ENCODE results near the gene CYB5R4. TPM values are rescaled to one million over a fixed set of nuclear protein-coding genes. Genes with fewer than 3 reads are reported as not detected.

Gene CYB5R4, protein sequence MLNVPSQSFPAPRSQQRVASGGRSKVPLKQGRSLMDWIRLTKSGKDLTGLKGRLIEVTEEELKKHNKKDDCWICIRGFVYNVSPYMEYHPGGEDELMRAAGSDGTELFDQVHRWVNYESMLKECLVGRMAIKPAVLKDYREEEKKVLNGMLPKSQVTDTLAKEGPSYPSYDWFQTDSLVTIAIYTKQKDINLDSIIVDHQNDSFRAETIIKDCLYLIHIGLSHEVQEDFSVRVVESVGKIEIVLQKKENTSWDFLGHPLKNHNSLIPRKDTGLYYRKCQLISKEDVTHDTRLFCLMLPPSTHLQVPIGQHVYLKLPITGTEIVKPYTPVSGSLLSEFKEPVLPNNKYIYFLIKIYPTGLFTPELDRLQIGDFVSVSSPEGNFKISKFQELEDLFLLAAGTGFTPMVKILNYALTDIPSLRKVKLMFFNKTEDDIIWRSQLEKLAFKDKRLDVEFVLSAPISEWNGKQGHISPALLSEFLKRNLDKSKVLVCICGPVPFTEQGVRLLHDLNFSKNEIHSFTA
- total RNA-seq: 13.6 and 16.0 TPM in 2 replicates

DNA sequence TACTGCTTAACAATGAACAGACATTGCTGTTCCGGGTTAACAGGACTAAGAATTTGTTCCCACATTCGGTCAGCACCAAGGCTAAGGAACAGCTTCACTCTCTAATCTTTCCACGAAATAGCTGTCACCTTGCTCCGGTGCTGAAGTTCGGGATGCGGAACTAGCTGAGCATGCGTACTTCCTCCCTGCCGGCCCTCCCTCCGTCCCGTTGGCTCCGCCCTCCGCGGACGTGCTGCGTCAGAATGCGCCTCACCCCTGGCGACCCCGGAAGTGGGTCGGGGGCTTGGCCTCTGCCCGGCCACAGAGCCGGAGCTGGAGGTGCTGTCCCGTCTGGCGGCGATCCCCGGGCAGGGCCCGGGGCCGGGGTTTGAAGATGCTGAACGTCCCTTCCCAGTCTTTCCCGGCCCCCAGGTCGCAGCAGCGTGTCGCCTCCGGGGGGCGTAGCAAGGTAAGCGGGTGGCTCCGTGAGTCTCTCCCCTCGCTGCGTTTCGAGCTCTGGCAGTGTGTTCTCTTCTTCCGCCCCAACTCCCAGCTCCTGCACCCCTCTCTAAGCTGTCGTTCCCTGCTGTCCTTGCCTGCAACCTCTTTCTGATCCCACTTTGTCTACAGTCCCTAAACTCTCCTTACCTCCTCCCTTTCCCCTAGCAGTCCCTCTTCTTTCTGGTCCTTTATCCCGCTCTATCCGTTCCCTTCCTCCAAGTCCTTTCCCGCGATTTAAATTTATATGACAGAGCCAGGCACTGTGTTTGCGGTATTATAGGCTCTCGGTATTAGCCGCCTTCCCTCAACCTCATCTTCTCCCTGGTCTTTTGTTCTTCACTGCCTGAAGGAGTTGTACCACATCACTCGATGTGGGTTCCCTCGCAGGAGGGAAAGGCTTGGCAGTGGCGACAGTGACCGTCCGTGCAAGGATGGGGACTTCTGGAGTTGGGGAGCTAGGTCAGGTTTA is at the start of gene CYB5R4:
TSS of gene CYB5R4 (plus strand) at position 280 of the 949 bp plus-strand sequence. CDS start at position 374, 94 bp downstream.

DNA sequence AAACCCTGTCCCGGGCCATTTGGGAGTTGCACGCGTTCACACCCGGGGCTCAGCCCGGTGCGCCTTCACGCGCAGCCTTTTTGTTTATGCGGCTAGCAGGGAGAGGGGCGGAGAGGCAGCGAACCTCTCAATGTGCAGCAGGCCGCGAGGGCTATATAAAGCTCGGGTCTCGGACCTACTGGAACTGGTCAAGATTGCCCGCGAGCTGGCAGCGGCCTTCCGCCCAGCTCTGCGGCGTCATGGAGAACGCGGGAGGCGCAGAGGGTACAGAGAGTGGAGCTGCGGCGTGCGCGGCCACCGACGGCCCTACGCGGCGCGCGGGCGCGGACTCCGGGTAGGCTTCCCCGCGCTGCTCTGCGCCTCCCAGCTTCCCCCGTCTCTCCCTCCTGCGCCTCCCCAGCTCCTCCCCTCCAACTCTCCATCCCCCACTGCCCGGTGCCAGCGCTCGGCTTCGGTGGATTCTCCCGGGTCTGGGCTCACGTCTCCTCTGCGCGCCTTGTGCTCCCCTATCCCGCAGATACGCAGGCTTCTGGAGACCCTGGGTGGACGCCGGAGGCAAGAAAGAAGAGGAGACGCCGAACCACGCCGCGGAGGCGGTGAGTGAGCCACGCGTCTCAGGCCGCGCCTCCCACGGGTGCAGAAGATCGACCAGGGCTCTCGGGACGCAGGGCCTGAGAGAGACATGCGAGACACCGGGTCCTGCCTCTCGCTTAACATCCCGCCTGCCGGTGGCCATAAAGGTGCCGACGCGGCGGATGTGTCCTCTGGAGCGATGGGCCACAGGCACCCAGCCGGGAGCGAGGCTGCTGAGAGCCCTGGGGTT is 6.1 kb upstream of the CYB5R4 start, which contains the start of gene RIPPLY2:
TSS of gene RIPPLY2 (plus strand) at position 183 of the 823 bp plus-strand sequence. CDS start at position 240, 57 bp downstream.

Other genes starting within 250 kb of the CYB5R4 start
- gene SNAP91, start 150.6 kb upstream of the CYB5R4 start, total RNA-seq: under 0.01 and 0.52 TPM in 2 replicates
- not detected in 2 replicates for gene RIPPLY2, start 6.3 kb upstream of the CYB5R4 start, total RNA-seq
- gene MRAP2, start 174.1 kb downstream of the CYB5R4 start, total RNA-seq: 0.13 TPM in 1 of 2 replicates, not detected in the other

Data from epithelial cell of alveolus of lung (primary cell).